Measurements from ENCODE around the gene PPFIA2.

GRCh38 chr12:81597928-81598604 lies 161.1 kb downstream of the PPFIA2 start:
- TF ChIP-seq CTCF (IDR thresholded peaks at IDR 0.05): no peak
- no peak for TF ChIP-seq POLR2AphosphoS5 (IDR thresholded peaks at IDR 0.05)
- no peak for TF ChIP-seq POLR2A (IDR thresholded peaks at IDR 0.05)
- no peak for TF ChIP-seq EP300 (IDR thresholded peaks at IDR 0.05)

All from stomach (tissue), 4 donors.